Left hindlimb (tissue), 1 donor: ENCODE results near the gene KMT5C.

ENCODE experiments used
- DNase-seq: peaks from one replicate; pipeline ENCODE4 v3.0.0-alpha.2; 2018

The KMT5C gene

DNA sequence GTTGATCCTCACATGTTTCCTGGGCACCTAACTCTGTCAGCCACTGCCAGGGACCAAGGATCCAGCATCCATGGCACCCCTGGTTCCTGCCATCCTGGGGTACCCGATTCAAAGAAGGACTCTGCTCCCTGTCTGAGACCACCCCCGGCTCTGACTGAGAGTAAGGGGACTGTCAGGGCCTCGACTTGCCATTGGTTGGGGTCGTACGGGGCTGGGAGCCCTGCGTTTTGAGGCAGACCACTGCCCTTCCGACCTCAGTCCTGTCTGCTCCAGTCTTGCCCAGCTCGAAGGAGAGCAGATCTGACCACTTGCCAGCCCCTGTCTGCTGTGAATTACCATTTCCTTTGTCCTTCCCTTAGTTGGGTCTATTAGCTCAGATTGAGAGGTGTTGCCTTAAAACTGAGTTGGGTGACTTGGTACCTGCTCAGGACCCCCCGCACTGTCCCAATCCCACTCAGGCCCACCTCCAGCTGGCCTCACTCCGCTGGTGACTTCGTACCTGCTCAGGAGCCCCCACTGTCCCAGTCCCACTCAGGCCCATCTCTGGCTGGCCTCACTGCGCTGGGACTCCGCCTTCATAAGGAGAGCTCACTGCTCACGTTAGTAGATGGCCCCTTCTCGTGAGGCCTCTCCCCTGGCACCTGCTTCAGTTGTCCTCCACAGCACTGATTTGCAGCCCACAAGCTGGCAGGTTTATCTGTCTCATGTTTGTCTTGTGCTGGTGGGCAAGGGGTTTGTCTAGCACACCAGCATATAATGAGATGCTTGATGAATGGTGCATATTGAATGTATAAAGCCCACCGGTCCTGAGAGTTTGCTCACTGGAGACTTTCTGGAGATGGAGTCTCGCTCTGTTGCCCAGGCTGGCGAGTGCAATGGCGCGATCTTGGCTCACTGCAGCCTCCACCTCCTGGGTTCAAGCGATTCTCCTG, 50.0 kb downstream of the KMT5C start:
- peak; percentile 34 for DNase-seq

DNA sequence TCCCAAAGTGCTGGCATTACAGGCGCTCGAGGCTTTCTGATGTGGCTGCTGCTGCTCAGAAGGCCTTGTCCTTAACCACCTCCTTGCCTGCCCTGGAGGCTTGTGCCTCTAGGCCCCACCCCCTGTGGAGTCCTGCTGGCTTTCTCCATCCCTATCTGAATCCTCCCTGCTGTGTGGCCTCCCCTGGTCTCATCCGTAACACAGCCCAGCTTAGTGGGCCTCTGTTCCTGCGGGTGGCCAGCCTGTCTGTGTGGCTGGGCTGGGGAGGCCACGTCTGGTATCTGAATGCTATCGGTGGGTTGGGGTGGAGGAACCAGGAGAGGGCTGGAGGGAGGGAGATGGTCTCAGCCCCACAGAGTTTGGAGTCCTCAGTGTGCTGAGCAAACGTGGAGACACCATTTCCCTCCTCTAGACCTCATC, 50.8 kb downstream of the KMT5C start:
- peak; percentile 26 for DNase-seq

DNA sequence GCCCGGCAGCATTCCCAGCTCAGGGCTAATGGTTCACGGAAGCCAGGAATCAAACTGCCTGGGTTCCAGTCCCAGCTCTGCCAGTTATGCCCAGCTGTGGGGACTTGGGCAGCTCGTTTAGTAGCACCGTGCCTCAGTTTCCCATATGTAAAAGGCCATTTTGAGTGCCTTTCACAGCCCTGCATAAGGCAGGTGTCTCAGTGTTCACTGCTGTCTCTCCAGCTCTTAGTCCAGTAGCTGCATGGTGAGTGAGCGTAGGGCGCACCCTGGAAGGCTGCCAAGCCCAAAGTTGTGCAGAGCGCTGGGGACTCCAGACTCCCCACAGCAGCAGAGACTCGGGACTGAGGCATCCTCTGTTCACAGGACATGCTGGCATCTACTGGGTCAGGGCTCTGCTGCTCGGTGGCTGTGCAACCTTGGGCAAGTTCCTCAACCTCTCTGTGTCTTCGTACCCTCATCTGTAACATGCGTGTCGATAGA, 51.6 kb downstream of the KMT5C start:
- peak; percentile 26 for DNase-seq

DNA sequence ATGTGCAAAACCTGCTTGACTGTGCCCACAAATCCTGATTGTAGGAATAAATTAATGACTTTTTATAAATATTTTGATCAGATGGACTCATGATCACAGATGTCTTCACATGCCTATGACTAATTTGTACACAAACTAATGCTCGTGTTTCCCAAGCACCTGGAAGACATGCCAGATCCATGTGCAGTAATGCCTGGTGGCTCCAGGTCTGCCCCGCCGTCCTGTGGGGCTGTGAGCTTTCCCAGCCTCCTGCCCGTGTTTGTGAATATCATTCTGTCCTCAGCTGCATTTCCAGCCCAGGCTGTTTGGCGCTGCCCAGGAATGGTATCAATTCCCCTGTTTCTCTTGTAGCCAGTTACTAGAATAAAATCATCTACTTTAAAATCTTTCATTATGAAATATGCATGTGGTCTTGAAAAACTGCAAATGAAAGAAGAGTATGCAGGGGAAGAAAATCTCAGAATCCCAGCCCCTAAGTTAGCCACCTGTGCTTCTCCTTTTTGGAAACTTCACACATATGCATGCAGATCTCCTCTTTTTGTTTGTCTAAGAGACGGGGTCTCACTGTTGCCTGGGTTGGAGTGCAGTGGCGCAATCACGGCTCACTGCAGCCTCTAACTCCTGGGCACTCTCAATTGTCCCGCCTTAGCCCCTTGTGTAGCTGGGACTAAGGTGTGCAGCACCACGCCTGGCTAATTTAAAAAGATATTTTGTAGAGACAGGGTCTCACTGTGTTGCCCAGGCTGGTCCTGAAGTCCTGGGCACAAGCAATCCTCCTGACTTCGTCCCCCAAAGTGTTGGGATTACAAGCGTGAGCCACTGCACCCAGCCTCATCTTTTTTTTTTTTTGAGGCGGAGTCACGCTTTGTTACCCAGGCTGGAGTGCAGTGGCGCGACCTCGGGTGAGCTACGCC, 52.3 kb downstream of the KMT5C start:
- DNase-seq = peak; percentile 6

DNA sequence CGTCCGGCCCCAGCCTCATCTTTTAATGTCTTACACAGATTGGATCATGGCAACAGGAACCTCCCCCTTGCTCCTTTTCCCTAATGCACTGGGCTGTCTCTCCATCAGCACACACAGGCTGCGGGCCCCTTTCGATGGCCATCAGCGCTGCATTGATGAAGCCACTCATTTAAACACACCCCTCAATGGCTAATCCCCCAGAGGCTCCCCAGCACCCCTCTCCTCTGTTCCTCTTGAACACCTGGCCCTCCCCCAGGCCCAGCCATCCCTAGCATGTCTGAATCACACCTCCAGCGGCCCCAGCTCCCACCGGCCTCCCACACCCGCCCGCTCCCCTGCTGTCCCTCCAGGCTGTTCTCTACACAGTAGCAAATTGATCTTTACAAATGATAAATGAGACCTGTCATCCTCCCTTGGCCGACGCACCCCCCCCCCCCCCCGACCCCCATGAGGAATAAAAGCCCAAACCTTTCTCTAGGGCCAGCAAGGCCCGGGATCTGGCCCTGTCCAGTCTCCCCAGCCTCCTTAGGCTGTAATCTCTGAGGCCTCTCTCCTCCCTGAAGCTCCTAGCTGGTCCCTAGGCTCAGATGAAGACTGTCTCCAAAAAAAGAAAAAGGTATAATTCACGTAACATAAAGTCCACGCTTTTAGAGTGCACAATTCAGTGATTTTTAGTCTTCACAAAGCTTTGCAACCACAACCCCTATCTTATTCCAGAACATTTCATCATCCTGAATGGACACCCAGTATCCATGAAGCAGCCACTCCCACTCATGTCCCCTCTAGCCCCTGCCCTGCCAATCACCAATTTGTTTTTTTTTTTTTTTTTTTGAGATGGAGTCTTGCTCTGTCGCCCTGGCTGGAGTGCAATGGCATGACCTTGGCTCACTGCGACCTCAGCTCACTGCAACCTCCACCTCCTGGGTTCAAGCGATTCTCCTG, 53.4 kb downstream of the KMT5C start:
- no peak for DNase-seq
